Activated CD8-positive, alpha-beta T cell treated with anti-CD3 and anti-CD28 coated beads, Interleukin-2, amount 10 ng/mL, durations not matched to agents 7 days and 5 days (primary cell): ENCODE measurements around the gene ARRB2. TPM values are rescaled to one million over a fixed set of nuclear protein-coding genes. Genes with fewer than 3 reads are reported as not detected.
"Not testable (repeated sequence)": the region's sequence is repeated elsewhere in the genome, so short reads cannot be mapped to it uniquely, and the experiment has no call there.

Experiments used
- ATAC-seq: fragments of 150-1000 bp; cut with Tn5 transposase; one replicate; pipeline ENCODE4 v1.10.0; 2021; ENCODE audit warnings: moderate library complexity
- CTCF ChIA-PET: fragments of 350-600 bp; sonication (Branson Sonifier 250); formaldehyde crosslinking; loops from one replicate; lab custom pipeline; 2021; ENCODE audit warnings: antibody characterized with exemption; lab: Charles Lee
- POLR2A ChIA-PET: fragments of 350-600 bp; sonication (Branson Sonifier 250); formaldehyde crosslinking; loops from one replicate; lab custom pipeline; 2021; ENCODE audit warnings: antibody characterized with exemption; lab: Charles Lee
- DNase-seq: peaks from one replicate; pipeline ENCODE4 v3.0.0-alpha.2; 2020
- H3K27ac Mint-ChIP-seq: one replicate; pipeline ENCODE4 v1.8.0; 2021; ENCODE audit warnings: mild to moderate bottlenecking, mixed read lengths
- H3K27me3 Mint-ChIP-seq: one replicate; pipeline ENCODE4 v1.8.0; 2021; ENCODE audit warnings: low read depth, mixed read lengths
- H3K36me3 Mint-ChIP-seq: one replicate; pipeline ENCODE4 v1.8.0; 2021; ENCODE audit warnings: low read depth, mixed read lengths
- H3K4me1 Mint-ChIP-seq: one replicate; pipeline ENCODE4 v1.8.0; 2021; ENCODE audit warnings: low read depth, mixed read lengths
- H3K4me3 Mint-ChIP-seq: one replicate; pipeline ENCODE4 v1.8.0; 2021; ENCODE audit warnings: mild to moderate bottlenecking, mixed read lengths
- H3K9me3 Mint-ChIP-seq: one replicate; pipeline ENCODE4 v1.8.0; 2022; ENCODE audit warnings: mixed read lengths; ENCODE audit not compliant: insufficient read depth
- total RNA-seq, 2 experiments: library from RNA; stranded (reverse); gene quantifications; one replicate each; pipeline ENCODE4 v1.2.3, GENCODE V29; 2021

ARRB2 gene
- total RNA-seq, 2 experiments from 2014 or later = 302 to 316 TPM

GRCh38 chr17:4703330-4703691 is 7.1 kb upstream of the ARRB2 start:
- CTCF ChIA-PET = interaction anchor here (1.0 to 2.1 kb wide), 5 partner anchors 11 to 277 kb away, joined by 3 to 6 read pairs (median 5); no protein-coding TSS in a partner anchor
- Mint-ChIP-seq H3K27ac (peak overlapping the region; percentile 99), H3K36me3 (peaks cover 21% of the 10 kb centered on the region), H3K4me1 (peaks cover 56% of the 10 kb centered on the region), H3K4me3 (peak overlapping the region; percentile 88), H3K9me3 (no peaks in the 10 kb centered on the region), H3K27me3 (no peaks in the 10 kb centered on the region)
- POLR2A ChIA-PET = interaction anchor here (0.9 to 1.6 kb wide), 9 partner anchors 9 to 196 kb away, joined by 3 to 9 read pairs (median 4); partner anchors contain the start of genes C17orf107, GLTPD2, MED11 and PLD2
- no peak for DNase-seq
- no peak for ATAC-seq

GRCh38 chr17:4704574-4704907 is 5.9 kb upstream of the ARRB2 start:
- CTCF ChIA-PET, ATAC-seq, POLR2A ChIA-PET: not testable (repeated sequence)

DNA sequence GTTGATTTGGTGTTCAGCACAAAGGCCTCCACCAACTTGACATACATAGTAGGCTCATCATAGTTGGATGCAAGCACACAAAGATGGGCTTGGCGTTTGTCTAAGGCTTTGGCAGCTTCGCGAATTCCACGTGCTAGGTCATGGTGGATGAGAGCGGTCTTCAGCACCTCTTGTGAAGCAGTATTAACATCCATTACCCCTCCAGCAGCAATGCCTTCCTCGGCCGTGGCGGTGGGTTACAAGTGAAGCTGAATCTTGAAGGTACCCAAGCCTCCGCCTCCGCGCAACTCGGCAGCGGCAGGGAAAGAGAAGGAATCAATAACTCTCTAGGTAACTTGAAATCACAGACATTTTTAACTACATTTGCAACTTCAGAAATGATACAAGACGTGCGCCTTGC is 5.4 kb upstream of the ARRB2 start:
- CTCF ChIA-PET = no interaction called here
- ATAC-seq = no peak
- H3K36me3 Mint-ChIP-seq = peaks cover 25% of the 10 kb centered on the region
- peak overlapping the region; percentile 99 for H3K27ac Mint-ChIP-seq
- H3K27me3 Mint-ChIP-seq = no peaks in the 10 kb centered on the region
- POLR2A ChIA-PET = no interaction called here
- DNase-seq = no peak
- H3K4me3 Mint-ChIP-seq = peak overlapping the region; percentile 88
- no peaks in the 10 kb centered on the region for H3K9me3 Mint-ChIP-seq
- peaks cover 65% of the 10 kb centered on the region for H3K4me1 Mint-ChIP-seq

More at GRCh38 chr17:4704574-4704907, 5.9 kb upstream of the ARRB2 start:
- not testable (repeated sequence) for DNase-seq, H3K27me3 Mint-ChIP-seq, H3K9me3 Mint-ChIP-seq
- Mint-ChIP-seq H3K27ac (peak overlapping the region; percentile 99), H3K4me3 (peak overlapping the region; percentile 88), H3K4me1 (peaks cover 61% of the 10 kb centered on the region), H3K36me3 (peaks cover 25% of the 10 kb centered on the region)

- H3K4me1 Mint-ChIP-seq = peaks cover 65% of the 10 kb centered on the region
- DNase-seq = no peak
- no peaks in the 10 kb centered on the region for H3K9me3 Mint-ChIP-seq
- H3K27ac Mint-ChIP-seq = peak overlapping the region; percentile 3
- H3K4me3 Mint-ChIP-seq = peak overlapping the region; percentile 27
- H3K36me3 Mint-ChIP-seq = peaks cover 26% of the 10 kb centered on the region
- H3K27me3 Mint-ChIP-seq = no peaks in the 10 kb centered on the region
- ChIA-PET POLR2A (no interaction called here), CTCF (interaction anchor here (1.1 to 1.6 kb wide), 2 partner anchors 84 to 139 kb away, joined by 4 to 5 read pairs; no protein-coding TSS in a partner anchor)
- ATAC-seq = no peak
Measured at GRCh38 chr17:4706121-4706520, 4.3 kb upstream of the ARRB2 start.

DNA sequence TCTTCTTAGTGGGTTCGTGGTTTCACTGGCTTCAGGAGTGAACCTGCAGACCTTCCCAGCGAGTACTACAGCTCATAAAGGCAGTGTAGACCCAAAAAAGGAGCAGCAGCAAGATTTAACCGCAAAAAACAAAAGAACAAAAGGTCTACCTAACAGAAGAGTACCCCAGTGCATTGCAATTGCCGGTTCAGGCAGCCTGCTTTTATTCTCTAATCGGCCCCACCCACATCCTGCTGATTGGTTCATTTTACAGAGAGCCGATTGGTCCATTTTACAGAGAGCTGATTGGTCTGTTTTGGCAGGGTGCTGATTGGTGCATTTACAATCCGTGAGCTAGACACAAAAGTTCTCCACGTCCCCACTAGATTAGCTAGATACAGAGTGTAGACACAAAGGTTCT is 2.0 kb upstream of the ARRB2 start:
- Mint-ChIP-seq H3K4me1 (peaks cover 61% of the 10 kb centered on the region), H3K27me3 (no peaks in the 10 kb centered on the region)
- CTCF ChIA-PET = interaction anchor here (0.6 to 5.6 kb wide), 6 partner anchors 81 to 308 kb away, joined by 3 to 37 read pairs (median 4); partner anchors contain the start of genes C17orf107, CHRNE and GLTPD2

GRCh38 chr17:4710693-4711634 is 532 bp downstream of the ARRB2 start:
- H3K4me3 Mint-ChIP-seq = peak overlapping the region; percentile 94
- peak; percentile 1 for ATAC-seq
- ChIA-PET CTCF (interaction anchor here (0.6 to 5.6 kb wide), 20 partner anchors 14 to 199 kb away, joined by 3 to 37 read pairs (median 4); partner anchors contain the start of genes CHRNE, GLTPD2, MED11 and PSMB6), POLR2A (interaction anchor here (0.6 to 1.9 kb wide), 6 partner anchors 10 to 256 kb away, joined by 3 to 7 read pairs (median 4); partner anchors contain the start of genes RNF167, SLC25A11 and SPAG7)
- no peaks in the 10 kb centered on the region for H3K9me3 Mint-ChIP-seq
- peak; percentile 70 for DNase-seq
- no peaks in the 10 kb centered on the region for H3K27me3 Mint-ChIP-seq
- peaks cover 45% of the 10 kb centered on the region for H3K36me3 Mint-ChIP-seq
- peaks cover 68% of the 10 kb centered on the region for H3K4me1 Mint-ChIP-seq
- peak overlapping the region; percentile 96 for H3K27ac Mint-ChIP-seq

More for the DNA sequence above, 2.0 kb upstream of the ARRB2 start:
- DNase-seq (peak; percentile 84), ATAC-seq (no peak)
- Mint-ChIP-seq H3K36me3 (peaks cover 37% of the 10 kb centered on the region), H3K9me3 (no peaks in the 10 kb centered on the region), H3K27ac (peak overlapping the region; percentile 81), H3K4me3 (peak overlapping the region; percentile 52)
- POLR2A ChIA-PET = interaction anchor here (0.6 to 1.1 kb wide), 5 partner anchors 16 to 87 kb away, joined by 3 to 4 read pairs (median 4); partner anchors contain the start of gene PSMB6

DNA sequence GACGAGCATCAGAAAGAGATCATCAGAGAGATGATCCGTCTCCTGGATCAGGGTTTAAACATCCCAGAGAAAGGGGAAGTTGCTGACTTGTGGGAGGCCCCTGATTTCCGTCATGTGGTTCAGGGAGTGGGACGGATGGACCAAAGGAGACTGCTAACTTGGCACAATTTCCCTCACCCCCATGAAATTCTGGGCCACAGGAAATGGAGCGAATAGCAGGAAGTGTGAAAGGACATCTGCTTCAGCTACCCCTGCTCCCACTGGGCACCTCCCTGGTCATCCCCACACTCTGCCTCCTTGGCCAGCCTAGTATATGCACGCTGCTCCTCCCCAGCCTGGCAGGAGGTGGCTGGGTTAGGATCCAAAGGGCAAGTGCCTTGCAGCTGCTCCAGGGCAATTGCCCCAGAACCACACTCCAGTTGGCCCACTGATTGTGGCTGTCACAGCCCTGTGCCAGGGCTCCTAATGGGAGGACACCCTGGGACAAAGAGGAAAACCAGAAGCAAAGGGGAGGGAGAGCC is 1.3 kb downstream of the ARRB2 start:
- peaks cover 45% of the 10 kb centered on the region for H3K36me3 Mint-ChIP-seq
- H3K27me3 Mint-ChIP-seq = no peaks in the 10 kb centered on the region
- no peaks in the 10 kb centered on the region for H3K9me3 Mint-ChIP-seq
- POLR2A ChIA-PET = interaction anchor here (0.6 to 1.9 kb wide), 5 partner anchors 8 to 123 kb away, joined by 3 to 7 read pairs (median 4); partner anchors contain the start of genes MED11 and PELP1
- ATAC-seq (no peak), DNase-seq (no peak)
- CTCF ChIA-PET = interaction anchor here (1.3 to 5.6 kb wide), 2 partner anchors 20 to 78 kb away, joined by 3 to 37 read pairs; partner anchors contain the start of gene GLTPD2
- peaks cover 68% of the 10 kb centered on the region for H3K4me1 Mint-ChIP-seq
- peak overlapping the region; percentile 94 for H3K4me3 Mint-ChIP-seq
- H3K27ac Mint-ChIP-seq = peak overlapping the region; percentile 96

GRCh38 chr17:4712526-4712925 is 2.1 kb downstream of the ARRB2 start:
- Mint-ChIP-seq H3K9me3 (no peaks in the 10 kb centered on the region), H3K36me3 (peaks cover 50% of the 10 kb centered on the region), H3K4me1 (peaks cover 72% of the 10 kb centered on the region), H3K27ac (peak overlapping the region; percentile 96), H3K4me3 (peak overlapping the region; percentile 94), H3K27me3 (no peaks in the 10 kb centered on the region)
- CTCF ChIA-PET = interaction anchor here (5.6 kb wide), 1 partner anchor 77 kb away, joined by 37 read pairs; the partner anchor contains the start of gene GLTPD2
- POLR2A ChIA-PET = interaction anchor here (0.6 to 2.2 kb wide), 7 partner anchors 9 to 122 kb away, joined by 3 to 9 read pairs (median 4); partner anchors contain the start of genes MED11 and PELP1
- ATAC-seq (no peak), DNase-seq (no peak)

DNA sequence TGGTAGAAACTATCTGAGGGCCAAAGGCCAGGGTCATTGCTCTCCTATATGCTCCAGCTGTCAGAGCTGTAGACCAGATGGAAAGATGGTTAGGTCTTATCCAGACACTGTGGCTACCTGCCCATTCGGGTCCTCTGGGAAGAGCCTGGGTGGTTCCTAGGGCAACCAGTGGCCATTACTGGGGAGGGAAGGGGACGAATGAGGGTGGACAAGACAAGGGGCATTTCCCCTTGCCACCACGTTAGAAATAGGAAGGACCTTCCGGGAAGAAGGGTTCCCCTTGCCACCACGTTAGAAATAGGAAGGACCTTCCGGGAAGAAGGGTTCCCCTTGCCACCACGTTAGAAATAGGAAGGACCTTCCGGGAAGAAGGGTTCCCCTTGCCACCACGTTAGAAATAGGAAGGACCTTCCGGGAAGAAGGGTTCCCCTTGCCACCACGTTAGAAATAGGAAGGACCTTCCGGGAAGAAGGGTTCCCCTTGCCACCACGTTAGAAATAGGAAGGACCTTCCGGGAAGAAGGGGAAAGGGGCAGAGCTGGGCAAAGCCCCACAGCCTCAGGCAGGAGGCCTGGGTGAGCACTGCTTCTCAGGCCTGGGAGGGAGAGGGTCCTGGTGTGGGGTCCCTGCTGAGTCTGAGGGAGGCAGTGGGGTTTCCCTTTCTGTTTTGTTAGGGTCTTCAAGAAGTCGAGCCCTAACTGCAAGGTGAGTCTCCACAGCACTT is 4.1 kb downstream of the ARRB2 start:
- H3K27me3 Mint-ChIP-seq, H3K9me3 Mint-ChIP-seq, DNase-seq, ATAC-seq: not testable (repeated sequence)
- Mint-ChIP-seq H3K4me3 (peak overlapping the region; percentile 81), H3K36me3 (peaks cover 63% of the 10 kb centered on the region), H3K27ac (peak overlapping the region; percentile 94), H3K4me1 (peaks cover 77% of the 10 kb centered on the region)
- CTCF ChIA-PET = interaction anchor here (0.6 to 2.3 kb wide), 5 partner anchors 11 to 82 kb away, joined by 3 to 14 read pairs (median 4); partner anchors contain the start of gene PSMB6
- POLR2A ChIA-PET = interaction anchor here (0.6 to 2.2 kb wide), 5 partner anchors 11 to 141 kb away, joined by 3 to 9 read pairs (median 5); no protein-coding TSS in a partner anchor

- H3K4me3 Mint-ChIP-seq = peak overlapping the region; percentile 81
- ChIA-PET POLR2A (interaction anchor here (0.6 to 2.1 kb wide), 3 partner anchors 12 to 26 kb away, joined by 3 to 8 read pairs (median 4); partner anchors contain the start of gene MED11), CTCF (interaction anchor here (0.6 to 2.3 kb wide), 5 partner anchors 12 to 81 kb away, joined by 3 to 14 read pairs (median 4); partner anchors contain the start of gene PSMB6)
- no peaks in the 10 kb centered on the region for H3K9me3 Mint-ChIP-seq
- ATAC-seq (peak; percentile 11), DNase-seq (peak; percentile 81)
- no peaks in the 10 kb centered on the region for H3K27me3 Mint-ChIP-seq
- H3K36me3 Mint-ChIP-seq = peaks cover 70% of the 10 kb centered on the region
- peak overlapping the region; percentile 94 for H3K27ac Mint-ChIP-seq
- peaks cover 74% of the 10 kb centered on the region for H3K4me1 Mint-ChIP-seq
Measured at GRCh38 chr17:4715063-4715744, 4.8 kb downstream of the ARRB2 start.
